Fibroblast of upper back skin (primary cell): ENCODE results near the gene TSPAN18.

Source experiments
- DNase-seq: peaks from one replicate; pipeline ENCODE4 v3.0.0-alpha.2; 2013

The TSPAN18 gene

GRCh38 chr11:44876906-44877305 lies 150.1 kb downstream of the TSPAN18 start:
- no peak for DNase-seq

- DNase-seq, result peak; percentile 54
Measured at GRCh38 chr11:44877571-44878497, 151.1 kb downstream of the TSPAN18 start.

GRCh38 chr11:44878711-44879110 lies 151.9 kb downstream of the TSPAN18 start:
- DNase-seq, result no peak

- no peak for DNase-seq
Measured at GRCh38 chr11:44879432-44879831, 152.7 kb downstream of the TSPAN18 start.

GRCh38 chr11:44880511-44880910 lies 153.7 kb downstream of the TSPAN18 start:
- DNase-seq, result no peak

- DNase-seq, result no peak
Measured at GRCh38 chr11:44880953-44881352, 154.2 kb downstream of the TSPAN18 start.

- no peak for DNase-seq
Measured at GRCh38 chr11:44883277-44883676, 156.5 kb downstream of the TSPAN18 start.

- no peak for DNase-seq
Measured at GRCh38 chr11:44884056-44884455, 157.3 kb downstream of the TSPAN18 start.

- DNase-seq, result peak; percentile 53
Measured at GRCh38 chr11:44885065-44885810, 158.5 kb downstream of the TSPAN18 start.

- DNase-seq, result peak; percentile 80
Measured at GRCh38 chr11:44885919-44886789, 159.4 kb downstream of the TSPAN18 start.

GRCh38 chr11:44886790-44887140 lies 160.0 kb downstream of the TSPAN18 start:
- DNase-seq, result peak; percentile 87

- DNase-seq, result no peak
Measured at GRCh38 chr11:44887636-44888035, 160.9 kb downstream of the TSPAN18 start.

GRCh38 chr11:44889266-44889665 lies 162.5 kb downstream of the TSPAN18 start:
- peak; percentile 64 for DNase-seq

GRCh38 chr11:44892843-44893242 lies 166.1 kb downstream of the TSPAN18 start:
- no peak for DNase-seq

GRCh38 chr11:44893308-44893822 lies 166.6 kb downstream of the TSPAN18 start:
- DNase-seq, result no peak

GRCh38 chr11:44893846-44894617 lies 167.3 kb downstream of the TSPAN18 start:
- DNase-seq, result peak; percentile 76

GRCh38 chr11:44899959-44900358 lies 173.2 kb downstream of the TSPAN18 start:
- peak; percentile 57 for DNase-seq

- DNase-seq, result no peak
Measured at GRCh38 chr11:44901120-44901633, 174.4 kb downstream of the TSPAN18 start.

- no peak for DNase-seq
Measured at GRCh38 chr11:44901786-44902185, 175.0 kb downstream of the TSPAN18 start.

GRCh38 chr11:44903035-44903434 lies 176.3 kb downstream of the TSPAN18 start:
- DNase-seq, result no peak

- no peak for DNase-seq
Measured at GRCh38 chr11:44903518-44903917, 176.8 kb downstream of the TSPAN18 start.
